Suppressor macrophage treated with lipopolysaccharide for 1 hour (primary cell): Measurements from ENCODE around the gene INTS4.
"Not testable (repeated sequence)": the region's sequence is repeated elsewhere in the genome, so short reads cannot be mapped to it uniquely, and the experiment has no call there.

Source experiments
- DNase-seq, 3 donors: peaks; one replicate each; pipeline ENCODE4 v3.0.0-alpha.2; 2020 to 2022

Gene INTS4

GRCh38 chr11:77876045-77876444 is 118.4 kb downstream of the INTS4 start:
- DNase-seq, result no peak

GRCh38 chr11:77874206-77874605 is 120.3 kb downstream of the INTS4 start:
- DNase-seq, result no peak

- DNase-seq, result no peak
Observed at GRCh38 chr11:77873345-77873744, 121.1 kb downstream of the INTS4 start.

GRCh38 chr11:77871855-77872254 is 122.6 kb downstream of the INTS4 start:
- DNase-seq, result no peak

- DNase-seq, result no peak
Observed at GRCh38 chr11:77868744-77869143, 125.7 kb downstream of the INTS4 start.

- no peak for DNase-seq
Observed at GRCh38 chr11:77866336-77866735, 128.1 kb downstream of the INTS4 start.

GRCh38 chr11:77865805-77866204 is 128.7 kb downstream of the INTS4 start:
- no peak for DNase-seq

GRCh38 chr11:77861444-77861843 is 133.0 kb downstream of the INTS4 start:
- DNase-seq, result not testable (repeated sequence)

GRCh38 chr11:77857906-77858457 is 136.5 kb downstream of the INTS4 start:
- not testable (repeated sequence) for DNase-seq

- no peak for DNase-seq
Observed at GRCh38 chr11:77854838-77855237, 139.6 kb downstream of the INTS4 start.

- DNase-seq, result no peak
Observed at GRCh38 chr11:77851503-77851902, 143.0 kb downstream of the INTS4 start.

- not testable (repeated sequence) for DNase-seq
Observed at GRCh38 chr11:77843700-77844099, 150.8 kb downstream of the INTS4 start.

GRCh38 chr11:77842441-77843121 is 151.9 kb downstream of the INTS4 start:
- peak; percentile 22 to 41 (median 34) for DNase-seq

- DNase-seq, result no peak
Observed at GRCh38 chr11:77833302-77833701, 161.2 kb downstream of the INTS4 start.

GRCh38 chr11:77828926-77829325 is 165.5 kb downstream of the INTS4 start:
- DNase-seq, result no peak
